H1 (cell line): ENCODE data around the gene DENND4A. TPM values are rescaled to one million over a fixed set of nuclear protein-coding genes. Genes with fewer than 3 reads are reported as not detected.

Source experiments
- CTCF ChIA-PET: fragments of 300-600 bp; sonication (Branson Sonifier 250); formaldehyde crosslinking; loops from one replicate; lab custom pipeline; 2021; ENCODE audit not compliant: partially characterized antibody; lab: Charles Lee
- POLR2A ChIA-PET: fragments of 300-600 bp; sonication (Branson Sonifier 250); formaldehyde crosslinking; loops from one replicate; lab custom pipeline; 2021; ENCODE audit warnings: inconsistent platforms; ENCODE audit not compliant: partially characterized antibody; lab: Charles Lee
- DNase-seq, 2 experiments: peaks; one replicate each; pipeline versions ENCODE4 v3.0.0 to v3.0.0-alpha.2; 2010 to 2022; ENCODE audit warnings: low spot score in 2 of 2, low read depth in 1 of 2, mixed read lengths in 1 of 2
- FAIRE-seq: peaks from 2 replicates; lab custom pipeline; 2011; peaks lifted over from hg19 to GRCh38; lab: Jason Lieb, UNC
- H2AFZ ChIP-seq: 2 replicates; pipeline ENCODE4 v1.8.1; 2012; ENCODE audit warnings: low read length, inconsistent platforms
- H2AK5ac ChIP-seq: 2 replicates; pipeline ENCODE4 v1.6.1; 2013; ENCODE audit warnings: low read depth, low read length
- H2BK120ac ChIP-seq: replicated peaks from 2 replicates; pipeline ENCODE3; 2013; ENCODE audit warnings: low read depth, low read length, inconsistent platforms
- H2BK12ac ChIP-seq: 2 replicates; pipeline ENCODE4 v1.6.1; 2013; ENCODE audit warnings: low read depth, low read length
- H2BK15ac ChIP-seq: 2 replicates; pipeline ENCODE4 v1.6.1; 2013; ENCODE audit warnings: low read length
- H2BK20ac ChIP-seq: 2 replicates; pipeline ENCODE4 v1.6.1; 2013; ENCODE audit warnings: low read length
- H2BK5ac ChIP-seq: 2 replicates; pipeline ENCODE4 v1.6.1; 2013; ENCODE audit warnings: low read depth, low read length
- H3K14ac ChIP-seq: 2 replicates; pipeline ENCODE4 v1.6.1; 2013; ENCODE audit warnings: inconsistent platforms; ENCODE audit not compliant: insufficient read length
- H3K18ac ChIP-seq: 2 replicates; pipeline ENCODE4 v1.6.1; 2013; ENCODE audit warnings: low read length; ENCODE audit errors: extremely low read depth
- H3K23ac ChIP-seq: 2 replicates; pipeline ENCODE4 v1.6.1; 2013; ENCODE audit warnings: inconsistent platforms; ENCODE audit not compliant: insufficient read length
- H3K23me2 ChIP-seq: 2 replicates; pipeline ENCODE4 v1.6.1; 2013; ENCODE audit warnings: low read depth, low read length
- H3K27ac ChIP-seq: 2 replicates; pipeline ENCODE4 v1.6.1; 2011; ENCODE audit warnings: low read depth, low read length, inconsistent platforms
- H3K27me3 ChIP-seq, 4 experiments: replicated peaks in 1 of 4; 1 replicate in 1 of 4; 2 replicates in 3 of 4; pipeline versions ENCODE4 v1.6.1 to v1.8.1; 2011 to 2013; ENCODE audit warnings: low read length in 3 of 4, mild to moderate bottlenecking in 3 of 4, inconsistent platforms in 2 of 4, mixed read lengths in 2 of 4, moderate library complexity in 1 of 4; ENCODE audit not compliant: control insufficient read depth in 3 of 4, insufficient read depth in 3 of 4; ENCODE audit errors: extremely low read depth in 1 of 4
- H3K36me3 ChIP-seq, 4 experiments: 2 replicates each; pipeline versions ENCODE4 v1.6.1 to v1.8.1; 2011 to 2013; ENCODE audit warnings: mild to moderate bottlenecking in 4 of 4, low read length in 3 of 4, moderate library complexity in 2 of 4, control low read depth in 1 of 4, inconsistent platforms in 1 of 4; ENCODE audit not compliant: insufficient read depth in 4 of 4, control insufficient read depth in 2 of 4
- H3K4ac ChIP-seq: replicated peaks from 2 replicates; pipeline ENCODE3; 2013; ENCODE audit warnings: low read length, low read depth, mixed read lengths, inconsistent platforms; ENCODE audit not compliant: insufficient read length
- H3K4me1 ChIP-seq, 4 experiments: replicated peaks in 1 of 4; 1 replicate in 1 of 4; 2 replicates in 3 of 4; pipeline versions ENCODE4 v1.6.1 to v1.8.1; 2011 to 2013; ENCODE audit warnings: low read length in 3 of 4, inconsistent platforms in 2 of 4, mixed read lengths in 1 of 4; ENCODE audit not compliant: insufficient read depth in 4 of 4, control insufficient read depth in 3 of 4
- H3K4me2 ChIP-seq, 2 experiments: 2 replicates each; pipeline versions ENCODE4 v1.6.1 to v1.8.1; 2011 to 2013; ENCODE audit warnings: low read depth in 2 of 2, low read length in 2 of 2, control low read depth in 1 of 2, inconsistent platforms in 1 of 2, mild to moderate bottlenecking in 1 of 2; ENCODE audit not compliant: insufficient read depth in 1 of 2
- H3K4me3 ChIP-seq, 4 experiments: fragments of 200-600, 300-600 bp in 1 of 4; sonication (generic), shearing (Covaris generic), sonication (Bioruptor Twin) in 1 of 4; 2 replicates each; pipeline versions ENCODE4 v1.5.1 to v1.8.1; 2011 to 2016; ENCODE audit warnings: low read length in 4 of 4, low read depth in 3 of 4, control low read depth in 2 of 4, inconsistent platforms in 2 of 4, mild to moderate bottlenecking in 2 of 4, mixed read lengths in 1 of 4, moderate library complexity in 1 of 4; ENCODE audit not compliant: insufficient read depth in 2 of 4; ENCODE audit errors: extremely low read depth in 1 of 4
- H3K56ac ChIP-seq: replicated peaks from 2 replicates; pipeline ENCODE3; 2013; ENCODE audit warnings: low read depth, mild to moderate bottlenecking, mixed read lengths, low read length, inconsistent platforms; ENCODE audit not compliant: insufficient read length
- H3K79me1 ChIP-seq: 2 replicates; pipeline ENCODE4 v1.6.1; 2013; ENCODE audit warnings: low read depth, low read length, control low read depth
- H3K79me2 ChIP-seq, 2 experiments: 2 replicates each; pipeline versions ENCODE4 v1.6.1 to v1.8.1; 2012 to 2013; ENCODE audit warnings: low read length in 2 of 2, mild to moderate bottlenecking in 2 of 2, inconsistent platforms in 1 of 2; ENCODE audit not compliant: insufficient read depth in 2 of 2, control insufficient read depth in 1 of 2
- H3K9ac ChIP-seq, 4 experiments: replicated peaks in 1 of 4; 1 replicate in 1 of 4; 2 replicates in 3 of 4; pipeline versions ENCODE4 v1.6.1 to v1.8.1; 2011 to 2013; ENCODE audit warnings: low read depth in 3 of 4, low read length in 3 of 4, control low read depth in 2 of 4, mild to moderate bottlenecking in 2 of 4, moderate library complexity in 2 of 4, inconsistent platforms in 1 of 4; ENCODE audit errors: extremely low read depth in 1 of 4
- H3K9me3 ChIP-seq, 2 experiments: 2 replicates each; pipeline versions ENCODE4 v1.6.1 to v1.8.1; 2012 to 2013; ENCODE audit warnings: mild to moderate bottlenecking in 2 of 2, moderate library complexity in 2 of 2, control low read depth in 1 of 2, inconsistent platforms in 1 of 2, low read depth in 1 of 2, low read length in 1 of 2, mixed read lengths in 1 of 2; ENCODE audit not compliant: insufficient read depth in 2 of 2
- H4K20me1 ChIP-seq, 2 experiments: replicated peaks in 1 of 2; 2 replicates each; pipeline versions ENCODE3 to v1.8.1; 2011 to 2013; ENCODE audit warnings: inconsistent platforms in 2 of 2, low read length in 2 of 2, mild to moderate bottlenecking in 1 of 2; ENCODE audit not compliant: insufficient read depth in 2 of 2, control insufficient read depth in 1 of 2
- H4K5ac ChIP-seq: 2 replicates; pipeline ENCODE4 v1.6.1; 2013; ENCODE audit warnings: low read length, low read depth, mixed read lengths, inconsistent platforms; ENCODE audit not compliant: insufficient read length
- H4K8ac ChIP-seq: 2 replicates; pipeline ENCODE4 v1.8.0; 2013; ENCODE audit warnings: mild to moderate bottlenecking, moderate library complexity, low read length, inconsistent platforms; ENCODE audit not compliant: insufficient read depth; ENCODE audit errors: extremely low read depth
- H4K91ac ChIP-seq: replicated peaks from 2 replicates; pipeline ENCODE3; 2013; ENCODE audit warnings: low read length, mixed read lengths, inconsistent platforms; ENCODE audit not compliant: insufficient read length
- ASH2L ChIP-seq: fragments of 200-600, 300-600 bp; sonication (generic); IDR thresholded peaks from one replicate; pipeline ENCODE4 v1.7.1; 2017; ENCODE audit warnings: low read length
- GABPA ChIP-seq: IDR thresholded peaks from 2 replicates; pipeline ENCODE4 v1.6.1; 2011; ENCODE audit warnings: mild to moderate bottlenecking, low read length, moderate library complexity, borderline replicate concordance; ENCODE audit not compliant: insufficient read depth
- HDAC2 ChIP-seq, 2 experiments: fragments of 300-600 bp in 1 of 2; sonication (generic) in 1 of 2; IDR thresholded peaks; 2 replicates each; pipeline ENCODE4 v1.6.1; 2011 to 2012; ENCODE audit warnings: low read depth in 2 of 2, low read length in 2 of 2, mild to moderate bottlenecking in 2 of 2, moderate library complexity in 2 of 2, borderline replicate concordance in 1 of 2, inconsistent platforms in 1 of 2
- MAFK ChIP-seq: IDR thresholded peaks from 2 replicates; pipeline ENCODE4 v1.6.1; 2012; ENCODE audit warnings: low read depth, mild to moderate bottlenecking, improper control_type of control experiment, low read length
- TAF1 ChIP-seq: IDR thresholded peaks from 2 replicates; pipeline ENCODE4 v1.6.1; 2011; ENCODE audit warnings: mild to moderate bottlenecking, low read depth, low read length
- YY1 ChIP-seq: IDR thresholded peaks from 2 replicates; pipeline ENCODE4 v1.6.1; 2011; ENCODE audit warnings: low read depth, mild to moderate bottlenecking, low read length
- WGBS, 2 experiments: shearing (Covaris generic) in 1 of 2; methylation state at CpG; one replicate each; pipeline versions ENCODE4 v1.1.6 to v1.1.7; 2013 to 2015; ENCODE audit warnings: low lambda C conversion rate in 2 of 2, mixed read lengths in 2 of 2, inconsistent platforms in 1 of 2, low coverage in 1 of 2, missing lambda C conversion rate in 1 of 2; ENCODE audit not compliant: insufficient replicate concordance in 2 of 2, insufficient coverage in 1 of 2, insufficient read length in 1 of 2; ENCODE audit errors: extremely low coverage in 1 of 2, missing lambda C conversion rate in 1 of 2; 5-methylcytosine and 5-hydroxymethylcytosine counted together
- polyA plus RNA-seq, 7 experiments: library from polyadenylated mRNA; depleted of rRNA in 3 of 7; stranded (reverse) in 5 of 7; unstranded in 2 of 7; fragments of >200 nt in 5 of 7; fragments of 200-250 nt in 2 of 7; gene quantifications; 1 replicate in 5 of 7; 2 replicates in 1 of 7; 4 replicates in 1 of 7; pipeline versions ENCODE4 v1.2.1 to v1.2.3, GENCODE V29; 2011 to 2013; ENCODE audit warnings: missing spikeins in 2 of 7, mixed read lengths in 2 of 7
- total RNA-seq: library from RNA; stranded (reverse); fragmentation: NEBNext Ultra II Directional; extraction: Animal tissue kit (Norgen Biotek cat#: 25700); gene quantifications from 2 replicates; pipeline ENCODE4 v1.2.1, GENCODE V29; 2021
- TF ChIP-seq, protein P1 (sequence below): IDR thresholded peaks from 2 replicates; pipeline ENCODE4 v1.6.1; 2011; ENCODE audit warnings: low read length, improper control_type of control experiment

DENND4A gene
- total and polyA plus RNA-seq, 2 of the 8 experiments (the other 6 are each of a cell fraction or from before 2014, with no cell fraction given) = 1.3 to 4.7 TPM

DNA sequence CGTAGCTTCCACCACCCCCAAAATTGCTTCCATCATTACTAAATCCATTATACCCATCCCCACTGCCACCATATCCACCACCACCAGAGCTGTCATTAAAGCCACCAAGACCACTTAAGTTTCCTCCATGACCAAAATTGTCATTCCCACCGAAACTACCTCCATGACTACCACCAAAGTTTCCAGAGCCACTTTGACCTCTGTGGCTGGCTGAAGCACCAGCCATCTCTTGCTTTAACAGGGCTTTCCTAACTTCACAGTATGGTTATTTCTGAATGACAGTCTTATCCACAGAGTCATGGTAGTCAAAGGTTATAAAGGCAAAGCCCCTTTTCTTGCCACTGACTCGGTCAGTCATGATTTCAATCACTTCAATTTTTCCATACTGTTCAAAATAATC, 24.3 kb upstream of the DENND4A start:
- no peak overlapping the region for H3K14ac ChIP-seq
- no peak overlapping the region for H3K23ac ChIP-seq
- H3K36me3 ChIP-seq = no peaks in the 10 kb centered on the region
- H2BK12ac ChIP-seq = no peak overlapping the region
- WGBS, 2 experiments = 98% methylated on average over 3 of the region's 3 CpGs; no CpG with 5 or more reads in 1 of the 2 experiments
- no peaks in the 10 kb centered on the region for H3K27me3 ChIP-seq
- H3K4me2 ChIP-seq = no peak overlapping the region
- no peak overlapping the region for H2BK5ac ChIP-seq
- H3K79me2 ChIP-seq = no peaks in the 10 kb centered on the region
- no peak overlapping the region for H3K27ac ChIP-seq
- no peaks in the 10 kb centered on the region for H3K23me2 ChIP-seq
- H2AK5ac ChIP-seq = no peak overlapping the region
- ChIA-PET CTCF (interaction anchor here (0.6 to 2.0 kb wide), 6 partner anchors 8 to 178 kb away, joined by 3 to 7 read pairs (median 3); no protein-coding TSS in a partner anchor), POLR2A (no interaction called here)
- H3K79me1 ChIP-seq = no peaks in the 10 kb centered on the region
- no peak overlapping the region for H2BK120ac ChIP-seq
- H4K8ac ChIP-seq = no peak overlapping the region
- H2BK20ac ChIP-seq = no peak overlapping the region
- H3K56ac ChIP-seq = no peak overlapping the region
- H4K91ac ChIP-seq = no peak overlapping the region
- FAIRE-seq (no peak), DNase-seq (no peak)
- no peak overlapping the region for H3K9ac ChIP-seq
- H3K4me3 ChIP-seq = no peak overlapping the region
- no peaks in the 10 kb centered on the region for H3K4me1 ChIP-seq
- H3K4ac ChIP-seq = no peak overlapping the region
- peaks cover 0 to 3% of the 10 kb centered on the region in 2 experiments; a peak in 1 of 4 replicates for H3K9me3 ChIP-seq
- H4K20me1 ChIP-seq = no peaks in the 10 kb centered on the region
- H2AFZ ChIP-seq = no peak overlapping the region
- no peak overlapping the region for H4K5ac ChIP-seq
- no peak overlapping the region for H2BK15ac ChIP-seq
- no peak overlapping the region for H3K18ac ChIP-seq
- no peak for TF ChIP-seq MAFK
- TF ChIP-seq HDAC2 (IDR thresholded peaks at IDR 0.05; ENCODE audit: borderline replicate concordance in 1 of 2, low read depth in 2 of 2, low read length in 2 of 2) = no peak
- TF ChIP-seq TAF1 = no peak
- TF ChIP-seq ASH2L = no peak
- TF ChIP-seq, protein P1, sequence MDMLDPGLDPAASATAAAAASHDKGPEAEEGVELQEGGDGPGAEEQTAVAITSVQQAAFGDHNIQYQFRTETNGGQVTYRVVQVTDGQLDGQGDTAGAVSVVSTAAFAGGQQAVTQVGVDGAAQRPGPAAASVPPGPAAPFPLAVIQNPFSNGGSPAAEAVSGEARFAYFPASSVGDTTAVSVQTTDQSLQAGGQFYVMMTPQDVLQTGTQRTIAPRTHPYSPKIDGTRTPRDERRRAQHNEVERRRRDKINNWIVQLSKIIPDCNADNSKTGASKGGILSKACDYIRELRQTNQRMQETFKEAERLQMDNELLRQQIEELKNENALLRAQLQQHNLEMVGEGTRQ = no peak
- TF ChIP-seq YY1 = no peak
- no peak for TF ChIP-seq GABPA
